ENCODE measurements around the gene MFNG. TPM values are rescaled to one million over a fixed set of nuclear protein-coding genes. Genes with fewer than 3 reads are reported as not detected.
A peak's percentile ranks its signal among the peaks of the same experiment; 100 is the strongest.

The MFNG gene
- total and polyA plus RNA-seq, 2 experiments from 2014 or later: 3.3 TPM

DNA sequence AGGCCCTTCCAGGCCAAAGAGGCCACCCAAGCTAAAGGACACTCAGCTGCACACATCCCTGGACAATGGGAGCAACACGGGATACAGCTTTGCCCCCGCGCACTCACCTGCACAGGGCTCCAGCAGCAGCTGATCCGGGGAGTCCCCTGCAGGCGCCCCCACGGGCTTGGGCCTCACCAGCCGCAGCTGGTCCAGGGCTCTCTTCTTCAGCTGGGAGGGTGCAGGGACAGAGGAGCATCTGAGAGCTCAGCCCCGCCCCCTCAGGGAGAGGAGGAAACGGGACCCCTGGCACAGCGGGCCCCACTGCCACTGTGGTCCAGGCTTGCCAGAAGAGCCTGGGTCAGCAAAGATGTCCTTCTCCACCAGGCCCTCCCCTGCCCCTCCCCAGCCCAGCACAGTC is 7.8 kb upstream of the MFNG start:
- no peak overlapping the region for H3K4me3 ChIP-seq
- no peaks in the 10 kb centered on the region for H3K27me3 ChIP-seq
- no peaks in the 10 kb centered on the region for H3K9me2 ChIP-seq (replicated peaks; ENCODE audit: insufficient read depth)
- TF ChIP-seq EZH2phosphoT487 (IDR thresholded peaks at IDR 0.05; ENCODE audit: low read depth, severe bottlenecking, unreplicated experiment) (no peak), EZH2 (IDR thresholded peaks at IDR 0.05; ENCODE audit: borderline replicate concordance) (no peak)
- TF ChIP-seq, protein P1, sequence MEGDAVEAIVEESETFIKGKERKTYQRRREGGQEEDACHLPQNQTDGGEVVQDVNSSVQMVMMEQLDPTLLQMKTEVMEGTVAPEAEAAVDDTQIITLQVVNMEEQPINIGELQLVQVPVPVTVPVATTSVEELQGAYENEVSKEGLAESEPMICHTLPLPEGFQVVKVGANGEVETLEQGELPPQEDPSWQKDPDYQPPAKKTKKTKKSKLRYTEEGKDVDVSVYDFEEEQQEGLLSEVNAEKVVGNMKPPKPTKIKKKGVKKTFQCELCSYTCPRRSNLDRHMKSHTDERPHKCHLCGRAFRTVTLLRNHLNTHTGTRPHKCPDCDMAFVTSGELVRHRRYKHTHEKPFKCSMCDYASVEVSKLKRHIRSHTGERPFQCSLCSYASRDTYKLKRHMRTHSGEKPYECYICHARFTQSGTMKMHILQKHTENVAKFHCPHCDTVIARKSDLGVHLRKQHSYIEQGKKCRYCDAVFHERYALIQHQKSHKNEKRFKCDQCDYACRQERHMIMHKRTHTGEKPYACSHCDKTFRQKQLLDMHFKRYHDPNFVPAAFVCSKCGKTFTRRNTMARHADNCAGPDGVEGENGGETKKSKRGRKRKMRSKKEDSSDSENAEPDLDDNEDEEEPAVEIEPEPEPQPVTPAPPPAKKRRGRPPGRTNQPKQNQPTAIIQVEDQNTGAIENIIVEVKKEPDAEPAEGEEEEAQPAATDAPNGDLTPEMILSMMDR (IDR thresholded peaks at IDR 0.05; ENCODE audit: poor library complexity): no peak
- H4K20me1 ChIP-seq (ENCODE audit: insufficient read depth, poor library complexity, severe bottlenecking): no peaks in the 10 kb centered on the region
- H3K36me3 ChIP-seq (replicated peaks; ENCODE audit: insufficient read depth, low read depth): no peaks in the 10 kb centered on the region
- H3K4me2 ChIP-seq: no peak overlapping the region
- no peak for DNase-seq (ENCODE audit: low spot score)
- no peak overlapping the region for H3K27ac ChIP-seq
- peaks cover 2% of the 10 kb centered on the region for H3K4me1 ChIP-seq (ENCODE audit: insufficient read depth)
- no peaks in the 10 kb centered on the region for H3K79me2 ChIP-seq
- no peak overlapping the region for H2AFZ ChIP-seq
- 87% methylated on average over 10 of the region's 10 CpGs for WGBS (ENCODE audit: low lambda C conversion rate, missing lambda C conversion rate)
- no peaks in the 10 kb centered on the region for H3K9me3 ChIP-seq (ENCODE audit: low read depth)

DNA sequence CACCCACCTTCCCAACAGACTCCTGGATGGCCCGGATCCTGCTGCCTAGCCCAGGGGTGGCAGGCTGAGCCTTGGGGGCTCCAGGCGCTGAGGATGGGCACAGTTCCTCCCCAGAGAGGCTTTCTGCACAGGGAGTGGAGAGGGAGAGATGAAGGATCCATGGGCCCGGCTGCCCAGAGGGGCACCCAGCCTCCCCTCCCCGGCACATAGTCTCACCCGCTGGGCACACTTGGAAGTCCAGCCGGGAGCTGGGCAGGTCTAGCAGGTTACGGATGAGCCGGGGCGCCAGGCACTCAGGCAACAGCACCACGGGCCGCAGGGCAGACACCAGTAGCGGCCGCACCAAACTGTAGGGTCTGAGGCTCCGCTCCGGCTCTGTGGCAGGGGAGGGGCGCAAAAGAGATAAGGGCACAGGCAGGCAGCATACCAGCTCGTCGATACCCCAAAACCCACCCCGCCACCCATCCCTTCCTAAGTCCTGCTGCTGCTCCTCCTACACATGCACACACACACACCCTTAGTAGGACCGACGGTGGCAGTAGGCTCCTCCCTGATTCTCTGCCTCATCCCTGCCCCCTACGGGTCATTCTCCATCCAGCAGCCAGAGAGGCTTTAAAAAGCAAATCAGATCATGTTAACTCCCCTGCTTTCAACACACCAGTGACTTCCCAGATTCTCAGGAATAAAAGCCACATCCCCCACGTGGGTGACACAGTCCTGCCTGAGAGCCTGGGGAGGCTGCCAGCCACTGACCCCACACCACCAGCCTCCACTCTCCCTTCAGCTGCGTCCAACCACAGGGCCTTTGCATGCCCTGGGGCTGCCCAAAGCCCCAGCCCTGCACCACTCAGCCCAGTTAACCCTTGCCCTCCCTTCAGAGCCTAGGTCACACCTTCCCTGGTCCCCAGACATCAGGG is 6.5 kb upstream of the MFNG start:
- H3K4me3 ChIP-seq: no peak overlapping the region
- H3K27ac ChIP-seq: no peak overlapping the region
- TF ChIP-seq EZH2 (IDR thresholded peaks at IDR 0.05; ENCODE audit: borderline replicate concordance) (no peak), EZH2phosphoT487 (IDR thresholded peaks at IDR 0.05; ENCODE audit: low read depth, severe bottlenecking, unreplicated experiment) (no peak)
- TF ChIP-seq, protein P1 (IDR thresholded peaks at IDR 0.05; ENCODE audit: poor library complexity): peak; percentile 38
- H2AFZ ChIP-seq: no peak overlapping the region
- no peak overlapping the region for H3K4me2 ChIP-seq
- H3K9me2 ChIP-seq (replicated peaks; ENCODE audit: insufficient read depth): no peaks in the 10 kb centered on the region
- no peak for DNase-seq (ENCODE audit: low spot score)
- H3K36me3 ChIP-seq (replicated peaks; ENCODE audit: insufficient read depth, low read depth): no peaks in the 10 kb centered on the region
- no peaks in the 10 kb centered on the region for H3K4me1 ChIP-seq (ENCODE audit: insufficient read depth)
- 79% methylated on average over 23 of the region's 24 CpGs for WGBS (ENCODE audit: low lambda C conversion rate, missing lambda C conversion rate)
- H3K79me2 ChIP-seq: no peaks in the 10 kb centered on the region
- no peaks in the 10 kb centered on the region for H3K9me3 ChIP-seq (ENCODE audit: low read depth)
- H3K27me3 ChIP-seq: no peaks in the 10 kb centered on the region
- H4K20me1 ChIP-seq (ENCODE audit: insufficient read depth, poor library complexity, severe bottlenecking): no peaks in the 10 kb centered on the region

DNA sequence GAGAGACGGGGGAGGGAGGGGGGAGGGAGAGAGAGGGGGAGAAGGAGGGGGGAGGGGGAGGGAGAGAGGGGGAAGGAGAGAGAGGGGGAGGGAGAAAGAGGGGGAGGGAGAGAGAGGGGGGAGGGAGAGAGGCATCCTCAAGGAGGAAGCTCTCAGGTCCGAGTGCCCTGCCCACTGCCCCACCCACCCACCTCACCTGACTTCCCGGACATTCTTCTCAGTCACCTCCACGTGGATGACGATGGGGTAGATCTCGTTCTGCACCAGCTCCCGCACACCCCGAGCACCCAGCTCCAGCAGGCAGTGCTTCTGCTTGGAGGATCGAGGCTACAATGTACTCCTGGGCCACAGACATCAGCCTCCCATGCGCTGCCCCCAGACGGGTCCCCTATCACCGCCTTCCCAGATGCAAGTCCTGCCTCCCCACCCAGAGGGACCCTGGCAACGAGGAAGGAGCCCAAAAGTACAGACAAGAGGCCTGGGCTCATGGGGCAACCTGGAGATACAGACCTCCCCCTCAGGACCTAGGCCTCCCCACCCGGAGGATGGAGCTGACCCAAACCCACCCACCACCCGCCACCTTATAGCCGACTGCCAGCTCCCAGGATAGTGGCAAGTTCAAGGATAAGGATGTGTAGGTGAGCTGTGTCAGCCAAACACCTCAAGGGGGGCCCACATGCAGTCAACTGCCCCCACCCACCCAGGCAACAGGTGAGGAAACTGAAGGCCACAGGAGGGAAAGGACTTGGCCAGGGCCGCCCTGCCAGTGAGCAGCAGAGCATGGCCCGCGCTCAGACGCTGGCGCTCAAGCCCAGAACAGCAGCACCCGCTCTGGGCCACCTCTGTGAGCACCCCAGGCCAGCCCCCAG is 5.6 kb upstream of the MFNG start:
- Histone ChIP-seq H4K20me1 (ENCODE audit: insufficient read depth, poor library complexity, severe bottlenecking) (no peaks in the 10 kb centered on the region), H3K79me2 (no peaks in the 10 kb centered on the region), H3K27ac (no peak overlapping the region), H3K9me3 (ENCODE audit: low read depth) (no peaks in the 10 kb centered on the region), H3K4me3 (no peak overlapping the region), H3K4me1 (ENCODE audit: insufficient read depth) (peaks cover 7% of the 10 kb centered on the region), H3K36me3 (replicated peaks; ENCODE audit: insufficient read depth, low read depth) (no peaks in the 10 kb centered on the region), H3K27me3 (no peaks in the 10 kb centered on the region), H2AFZ (no peak overlapping the region), H3K4me2 (no peak overlapping the region), H3K9me2 (replicated peaks; ENCODE audit: insufficient read depth) (no peaks in the 10 kb centered on the region)
- TF ChIP-seq EZH2 (IDR thresholded peaks at IDR 0.05; ENCODE audit: borderline replicate concordance) (no peak), EZH2phosphoT487 (IDR thresholded peaks at IDR 0.05; ENCODE audit: low read depth, severe bottlenecking, unreplicated experiment) (no peak)
- TF ChIP-seq, protein P1 (IDR thresholded peaks at IDR 0.05; ENCODE audit: poor library complexity): no peak
- no peak for DNase-seq (ENCODE audit: low spot score)
- 90% methylated on average over 8 of the region's 22 CpGs for WGBS (ENCODE audit: low lambda C conversion rate, missing lambda C conversion rate)

Measured in hepatocyte (in vitro differentiated cells).